Right lobe of liver (tissue), 4 donors: ENCODE data around the gene EDC3.

ENCODE experiments used
- POLR2A ChIP-seq: fragments of 450-650 bp; IDR thresholded peaks from one replicate; pipeline ENCODE4 v1.6.1; 2017; ENCODE audit warnings: antibody characterized with exemption, mild to moderate bottlenecking
- TF ChIP-seq, protein P1 (sequence below), 4 donors: fragments of 200-600 bp in 3 of 4; fragments of 450-650 bp in 1 of 4; IDR thresholded peaks; one replicate each; pipeline versions ENCODE4 v1.5.1 to v1.8.0; 2016 to 2022; ENCODE audit warnings: antibody characterized with exemption in 4 of 4, mild to moderate bottlenecking in 2 of 4
- donor health status: DM: no; HTN: no; CAD: no.
- donor health status: DM: no; HTN: no; CAD: no.
- donor health status: DM: no; HTN: yes; CAD: no.

DNA sequence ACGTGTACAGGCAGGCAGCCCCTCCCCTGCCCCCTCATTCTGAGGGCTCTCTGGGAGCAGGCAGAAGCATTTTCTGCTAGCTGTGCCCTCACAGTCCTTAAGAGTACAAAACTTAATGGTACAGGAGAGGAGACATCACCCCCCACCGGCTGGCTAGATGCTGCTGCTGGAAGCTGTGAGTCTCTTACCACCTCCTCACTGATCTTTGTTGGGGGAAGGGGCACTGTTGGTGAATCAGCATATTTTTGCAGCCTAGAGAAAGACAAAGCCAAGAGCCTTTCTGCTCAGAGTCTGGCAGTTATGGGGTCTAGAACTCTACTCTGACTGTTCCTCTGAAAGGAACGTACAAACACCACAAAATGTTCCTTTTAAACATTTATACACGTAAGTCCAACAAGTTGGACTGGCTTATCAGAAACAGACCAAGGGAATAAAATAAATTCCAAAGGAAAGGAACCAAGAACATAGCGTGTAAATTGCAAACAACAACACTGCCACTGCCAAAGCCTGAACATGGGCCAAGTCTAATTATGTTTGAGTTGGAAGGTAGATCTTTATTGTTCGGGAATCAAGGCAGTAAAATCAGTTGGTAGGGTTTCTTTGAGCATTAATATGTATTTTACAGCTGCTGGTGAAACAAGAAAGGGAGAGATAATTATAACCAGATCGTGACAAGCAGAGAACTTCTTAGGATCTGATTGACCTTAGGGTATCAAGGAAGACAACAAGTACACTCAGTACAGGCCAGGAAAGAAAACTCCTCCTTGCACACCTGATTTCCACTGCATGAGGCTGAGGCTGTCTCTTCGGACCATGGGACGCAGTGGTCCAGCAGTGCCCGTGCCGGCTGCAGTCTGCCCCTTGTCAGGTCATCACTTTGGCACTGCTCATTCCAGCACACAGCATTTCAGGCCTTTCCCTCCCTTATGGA, 52.8 kb downstream of the EDC3 start:
- TF ChIP-seq, protein P1, sequence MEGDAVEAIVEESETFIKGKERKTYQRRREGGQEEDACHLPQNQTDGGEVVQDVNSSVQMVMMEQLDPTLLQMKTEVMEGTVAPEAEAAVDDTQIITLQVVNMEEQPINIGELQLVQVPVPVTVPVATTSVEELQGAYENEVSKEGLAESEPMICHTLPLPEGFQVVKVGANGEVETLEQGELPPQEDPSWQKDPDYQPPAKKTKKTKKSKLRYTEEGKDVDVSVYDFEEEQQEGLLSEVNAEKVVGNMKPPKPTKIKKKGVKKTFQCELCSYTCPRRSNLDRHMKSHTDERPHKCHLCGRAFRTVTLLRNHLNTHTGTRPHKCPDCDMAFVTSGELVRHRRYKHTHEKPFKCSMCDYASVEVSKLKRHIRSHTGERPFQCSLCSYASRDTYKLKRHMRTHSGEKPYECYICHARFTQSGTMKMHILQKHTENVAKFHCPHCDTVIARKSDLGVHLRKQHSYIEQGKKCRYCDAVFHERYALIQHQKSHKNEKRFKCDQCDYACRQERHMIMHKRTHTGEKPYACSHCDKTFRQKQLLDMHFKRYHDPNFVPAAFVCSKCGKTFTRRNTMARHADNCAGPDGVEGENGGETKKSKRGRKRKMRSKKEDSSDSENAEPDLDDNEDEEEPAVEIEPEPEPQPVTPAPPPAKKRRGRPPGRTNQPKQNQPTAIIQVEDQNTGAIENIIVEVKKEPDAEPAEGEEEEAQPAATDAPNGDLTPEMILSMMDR (IDR thresholded peaks at IDR 0.05) = no peak
- TF ChIP-seq POLR2A = no peak
